Measurements from ENCODE around the gene CIBAR2.
"Not testable (repeated sequence)": the region's sequence is repeated elsewhere in the genome, so short reads cannot be mapped to it uniquely, and the experiment has no call there.

The CIBAR2 gene

DNA sequence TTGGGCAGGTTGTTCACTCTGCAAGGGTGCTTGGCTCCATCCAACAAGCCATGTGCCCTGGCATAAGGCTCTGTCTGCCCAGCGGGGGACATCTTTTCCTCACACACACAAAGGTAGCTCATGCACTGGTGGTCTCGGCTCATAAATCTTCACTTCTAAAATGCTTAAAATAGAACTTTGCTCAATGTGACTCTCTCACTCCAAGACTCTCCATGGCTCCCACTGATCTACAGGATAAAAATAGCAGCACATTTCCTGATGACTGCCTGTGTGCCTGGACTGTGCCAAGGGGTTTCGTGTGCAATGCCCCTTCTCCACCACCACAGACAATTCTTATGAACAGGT, 15.1 kb upstream of the CIBAR2 start:
- no peak for ATAC-seq

DNA sequence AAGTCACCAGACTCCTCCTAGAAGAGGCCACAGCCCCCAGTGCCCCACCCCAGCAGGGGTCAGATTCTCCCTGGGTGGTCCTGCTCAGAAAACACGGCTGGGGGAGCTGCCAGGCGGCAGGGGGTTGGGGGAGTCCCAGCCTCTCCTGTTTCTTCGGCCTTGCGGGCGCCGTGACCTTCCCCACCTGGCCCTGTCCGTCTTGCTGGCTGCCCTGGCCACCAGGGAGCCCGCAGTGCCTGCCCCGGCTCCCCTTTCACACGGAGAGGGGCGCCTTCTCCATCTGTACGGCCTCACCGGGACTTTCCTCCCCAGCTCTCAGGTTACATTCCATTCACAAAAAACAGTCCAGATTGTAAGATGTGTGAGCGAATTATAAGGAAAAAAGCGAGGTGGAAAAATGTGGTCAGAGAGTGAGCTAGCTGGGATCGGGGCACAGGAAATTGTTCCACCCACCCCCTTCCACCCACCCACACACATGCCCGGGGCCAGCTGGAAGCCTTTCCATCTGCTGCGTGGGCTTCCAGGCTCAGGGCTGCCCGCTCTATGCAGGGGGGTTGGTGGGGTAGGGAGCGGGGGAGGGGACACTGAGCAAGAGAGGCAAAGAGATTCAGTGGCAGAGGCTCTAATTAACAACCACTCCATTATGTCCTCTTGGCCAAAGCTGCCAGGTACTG, 14.6 kb upstream of the CIBAR2 start:
- no peak for ATAC-seq

DNA sequence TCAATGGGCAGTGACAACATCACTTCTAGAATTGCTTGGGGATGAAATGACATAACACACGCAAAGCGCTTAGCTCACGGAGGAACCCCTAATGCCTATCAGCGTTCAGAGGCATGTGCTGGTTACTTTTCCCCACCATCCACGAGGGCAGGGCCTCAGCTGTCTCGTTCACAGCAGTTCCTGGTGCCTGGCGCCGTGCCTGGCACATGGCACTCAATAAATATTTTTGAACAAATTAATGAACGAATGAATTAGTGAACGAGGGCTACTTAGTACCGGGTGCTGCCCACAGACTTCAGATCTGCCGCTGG, 14.1 kb upstream of the CIBAR2 start:
- no peak for ATAC-seq

DNA sequence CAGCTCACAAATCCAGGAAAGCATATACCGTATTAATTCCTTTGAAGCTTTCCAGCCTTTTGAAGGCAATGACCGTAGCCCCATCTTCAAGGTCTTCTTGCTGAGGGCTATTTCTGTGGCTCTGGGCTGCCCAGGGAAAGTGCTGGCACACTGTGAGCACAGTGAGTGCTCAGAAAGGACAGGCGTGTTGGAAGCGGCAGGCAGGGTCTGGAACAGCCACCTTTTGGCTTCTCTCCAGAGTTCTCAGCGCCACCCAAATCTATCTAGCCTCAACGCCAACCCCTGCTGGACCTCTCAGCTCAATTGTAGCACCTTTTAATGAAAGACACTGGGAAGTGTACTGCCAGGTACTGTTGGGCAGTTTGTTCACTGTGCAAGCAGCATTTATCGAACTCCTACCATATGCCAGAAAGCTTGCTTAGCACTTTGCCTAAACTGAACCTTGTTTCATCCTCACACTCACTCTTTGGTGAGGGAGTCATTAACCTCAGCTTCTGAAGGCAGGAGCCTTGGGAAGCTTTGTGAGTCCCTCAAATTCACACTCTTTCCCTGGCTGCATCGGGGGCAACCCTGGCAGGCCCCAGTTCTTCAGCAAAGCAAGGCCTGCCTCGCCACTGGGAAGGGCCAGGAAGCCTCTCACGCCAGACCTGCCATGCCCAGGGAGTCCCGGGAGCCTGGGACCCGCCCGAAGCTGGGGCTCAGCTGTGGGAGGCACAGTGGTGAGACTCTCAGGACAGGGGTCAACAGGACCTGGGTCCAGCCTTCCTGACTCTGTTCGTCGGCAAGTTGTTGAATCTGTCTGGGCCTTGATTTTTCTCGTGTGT, 13.5 kb upstream of the CIBAR2 start:
- ATAC-seq = no peak

DNA sequence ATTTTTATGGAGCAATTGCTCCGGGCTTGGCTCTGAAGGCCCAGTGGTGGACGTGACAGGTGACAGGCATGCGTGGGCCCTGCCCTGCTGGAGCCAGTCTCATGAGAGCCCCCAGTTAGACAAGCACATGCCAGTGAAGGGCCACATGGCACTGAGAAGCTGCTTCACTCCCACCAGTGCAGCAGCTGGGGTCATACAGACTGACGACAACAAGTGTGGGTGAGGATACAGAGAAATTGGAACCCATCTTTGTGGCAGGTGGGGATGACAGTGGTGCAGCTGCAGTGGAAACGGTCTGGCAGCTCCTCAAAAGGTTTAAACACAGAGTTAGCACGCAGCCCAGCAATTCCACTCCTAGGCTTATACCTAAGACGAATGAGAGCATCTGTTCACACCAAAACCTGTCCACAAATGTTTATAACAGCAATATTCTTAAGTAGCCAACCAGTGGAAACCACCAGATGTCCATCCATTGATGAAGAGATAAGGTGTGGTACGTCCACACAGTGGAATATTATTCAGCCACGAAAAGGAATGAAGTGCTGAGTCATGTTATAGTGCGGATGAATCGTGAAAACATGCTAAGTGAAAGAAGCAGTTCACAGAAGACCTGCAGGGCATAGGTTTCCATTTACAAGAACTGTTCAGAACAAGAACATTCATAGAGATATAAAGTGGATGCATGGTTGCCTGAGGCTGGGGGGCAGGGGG, 12.5 kb upstream of the CIBAR2 start:
- ATAC-seq = no peak

DNA sequence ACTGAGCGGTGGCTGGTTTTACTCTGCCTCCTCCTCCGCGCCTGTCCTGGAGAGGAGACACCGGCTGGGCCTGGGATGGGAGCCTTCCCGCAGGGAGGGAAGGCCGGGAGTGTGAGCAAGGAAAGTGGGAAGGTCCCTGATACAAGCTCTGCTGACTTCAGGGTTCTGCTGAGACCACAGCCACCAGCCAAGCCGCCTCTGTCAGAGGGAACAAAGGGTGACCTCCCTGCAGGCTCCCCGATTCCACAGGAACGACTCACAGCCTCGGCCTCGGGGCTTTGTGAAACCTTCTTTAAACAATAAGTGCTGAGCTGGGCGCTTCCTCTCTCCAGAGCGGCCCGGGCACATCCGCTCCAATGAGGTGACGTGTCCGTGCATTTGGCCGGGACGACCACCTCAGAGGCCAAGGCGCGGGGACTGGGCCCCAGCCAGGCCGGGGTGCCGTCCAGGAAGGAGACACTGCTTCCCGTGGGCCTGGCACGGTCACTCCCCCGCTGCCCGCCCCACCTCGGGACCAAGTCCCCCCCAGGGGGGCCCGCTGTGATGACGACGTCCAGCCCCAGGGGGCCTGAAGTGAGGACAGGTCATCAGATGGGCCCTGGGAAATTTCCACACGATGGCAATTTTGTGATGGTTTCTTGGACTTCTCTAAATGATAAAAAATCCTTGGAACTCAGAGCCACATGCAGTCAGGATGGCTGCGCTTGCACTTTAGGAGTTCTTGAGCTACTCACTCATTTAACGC, 11.8 kb upstream of the CIBAR2 start:
- no peak for ATAC-seq

DNA sequence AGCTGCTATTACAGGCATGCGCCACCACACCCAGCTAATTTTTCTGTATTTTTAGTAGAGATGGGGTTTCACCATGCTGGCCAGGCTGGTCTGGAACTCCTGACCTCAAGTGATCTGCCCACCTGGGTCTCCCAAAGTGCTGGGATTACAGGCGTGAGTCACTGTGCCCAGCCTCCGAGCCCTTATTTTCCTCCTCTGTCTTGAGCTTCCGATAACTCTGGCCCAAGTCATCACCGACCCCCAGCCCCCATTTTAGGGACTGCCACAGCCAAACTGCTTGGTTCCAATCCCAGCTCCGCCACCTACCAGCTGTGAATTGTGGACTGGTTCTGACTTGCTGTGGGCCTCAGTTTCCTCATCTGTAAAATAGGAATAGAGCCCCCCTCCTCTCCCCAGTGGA, 11.2 kb upstream of the CIBAR2 start:
- ATAC-seq = not testable (repeated sequence)

DNA sequence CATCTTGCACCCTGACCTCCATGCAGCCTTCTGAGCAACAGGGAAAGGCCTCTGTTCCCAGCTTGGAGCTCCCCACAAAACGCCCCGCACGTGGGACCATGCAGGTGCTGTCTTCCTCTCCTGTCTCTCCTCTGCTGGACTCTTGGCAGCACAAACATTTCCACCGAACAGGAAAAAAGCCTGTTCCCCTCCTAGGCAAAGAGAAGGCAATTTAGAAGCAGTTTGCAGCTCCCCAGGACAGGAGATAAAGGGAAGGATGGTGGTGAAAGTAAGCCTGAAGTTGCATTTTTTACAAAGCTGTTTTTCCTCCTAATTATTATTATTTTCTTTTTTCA, 7.7 kb upstream of the CIBAR2 start:
- no peak for ATAC-seq

DNA sequence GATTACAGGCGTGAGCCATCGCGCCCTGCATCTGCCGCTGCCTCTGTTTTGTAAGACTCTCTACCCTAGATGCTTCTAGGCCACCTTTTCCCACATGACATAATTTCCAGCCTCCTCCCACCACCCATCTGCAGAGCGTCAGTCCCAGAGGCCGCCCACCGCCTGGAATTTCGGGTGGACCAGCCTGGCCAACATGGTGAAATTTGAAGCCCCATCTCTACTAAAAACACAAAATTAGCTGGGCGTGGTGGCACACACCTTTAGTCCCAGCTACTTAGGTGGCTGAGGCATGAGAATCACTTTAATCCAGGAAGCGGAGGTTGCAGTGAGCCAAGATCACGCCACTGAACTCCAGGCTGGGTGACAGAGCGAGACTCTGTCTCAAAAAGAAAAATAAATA, 5.1 kb upstream of the CIBAR2 start:
- ATAC-seq = no peak

DNA sequence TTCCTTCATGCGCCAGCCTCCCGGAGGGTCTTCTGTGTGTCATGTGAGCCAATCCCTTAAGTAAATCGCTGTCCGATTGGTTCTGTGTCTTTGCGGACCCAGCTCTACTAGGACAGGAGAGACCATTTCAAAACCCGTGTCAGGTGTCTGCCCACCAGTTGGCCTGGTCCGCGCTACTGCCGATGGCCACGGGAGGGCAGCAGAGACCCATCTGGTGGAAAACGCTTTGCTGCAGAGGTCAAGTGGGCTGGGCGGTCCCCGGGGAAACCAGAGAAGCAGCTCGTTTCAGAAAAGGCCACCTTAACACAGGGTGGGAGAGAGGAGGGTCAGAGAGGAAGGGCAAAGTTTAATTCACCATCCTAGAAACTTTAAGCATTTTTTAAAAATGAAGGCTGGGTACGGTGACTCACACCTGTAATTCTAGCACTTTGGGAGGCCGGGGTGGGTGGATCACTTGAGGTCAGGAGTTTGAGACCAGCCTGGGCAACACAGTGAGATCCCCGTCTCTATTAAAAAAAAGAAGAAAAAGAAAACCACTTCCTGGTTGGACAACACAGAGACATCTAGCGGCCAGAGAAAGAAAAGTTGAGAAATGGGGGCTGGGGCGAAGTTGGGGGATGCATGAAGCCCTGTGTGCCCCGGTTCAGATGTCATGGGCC, 2.8 kb upstream of the CIBAR2 start:
- ATAC-seq = peak; percentile 82 to 85

DNA sequence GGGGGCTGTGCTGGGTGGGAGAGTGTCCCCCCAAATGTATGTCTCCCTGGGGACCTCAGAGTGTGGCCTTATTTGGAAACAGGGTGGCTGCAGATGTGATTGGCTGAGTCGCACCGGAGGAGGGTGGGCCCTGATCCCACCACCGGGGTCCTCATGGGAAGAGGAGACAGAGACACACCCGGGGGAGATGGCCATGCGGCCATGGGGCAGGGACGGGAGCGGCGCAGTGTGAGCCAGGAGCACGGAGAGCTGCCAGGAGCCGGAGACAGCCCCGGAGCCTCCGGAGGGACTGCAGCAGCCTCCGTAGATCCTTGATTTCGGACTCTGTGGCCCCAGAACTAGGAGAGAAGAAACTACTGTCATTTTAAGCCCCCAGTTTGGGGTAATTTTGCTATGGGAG, 1.6 kb upstream of the CIBAR2 start:
- no peak for ATAC-seq

DNA sequence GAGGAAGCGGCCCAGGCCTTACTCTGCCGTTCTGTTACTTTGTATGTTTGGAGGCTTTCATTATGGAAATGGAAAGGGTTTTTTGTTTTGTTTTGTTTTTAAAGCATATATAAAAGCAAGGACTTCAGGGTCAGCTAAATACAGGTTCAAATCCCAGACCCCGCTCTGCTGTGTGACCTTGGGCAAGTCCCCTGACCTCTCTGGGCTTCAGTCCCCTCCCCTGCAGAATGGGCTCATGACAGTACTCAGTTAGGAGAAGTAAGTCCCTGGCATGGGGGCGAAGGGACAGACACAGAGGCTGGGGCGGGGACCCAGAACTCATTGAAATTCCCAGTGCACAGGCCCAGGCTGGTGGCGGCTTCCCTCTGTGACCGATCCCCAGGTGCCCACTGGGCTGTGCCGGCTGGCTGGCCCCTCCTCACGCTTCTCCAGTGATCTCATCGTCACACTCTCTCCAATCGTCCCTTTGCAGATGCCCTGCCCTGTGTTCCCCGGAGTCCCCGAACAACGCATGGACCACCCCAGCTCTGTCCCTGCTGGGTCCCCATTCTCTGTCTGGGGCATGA, 979 bp upstream of the CIBAR2 start:
- no peak for ATAC-seq

DNA sequence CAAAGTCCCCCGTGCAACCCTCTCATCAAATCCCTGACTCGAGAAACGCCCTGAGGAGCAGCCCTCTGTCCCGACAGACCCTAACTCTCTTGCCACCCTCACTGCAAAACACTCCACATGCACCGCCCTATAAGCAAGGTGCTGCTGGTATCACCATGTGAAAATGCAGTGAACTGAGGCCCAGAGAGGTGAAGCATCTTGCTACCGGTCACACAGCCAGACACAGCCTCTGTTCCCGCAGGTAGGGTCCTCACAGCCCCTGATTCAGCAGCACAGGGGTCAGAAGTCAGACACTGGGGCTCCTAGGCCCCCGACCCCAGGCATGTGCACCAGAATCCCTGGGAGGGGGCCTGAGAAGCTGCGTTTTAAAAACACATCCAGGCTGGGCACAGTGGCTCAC, 1.1 kb downstream of the CIBAR2 start:
- ATAC-seq = no peak

DNA sequence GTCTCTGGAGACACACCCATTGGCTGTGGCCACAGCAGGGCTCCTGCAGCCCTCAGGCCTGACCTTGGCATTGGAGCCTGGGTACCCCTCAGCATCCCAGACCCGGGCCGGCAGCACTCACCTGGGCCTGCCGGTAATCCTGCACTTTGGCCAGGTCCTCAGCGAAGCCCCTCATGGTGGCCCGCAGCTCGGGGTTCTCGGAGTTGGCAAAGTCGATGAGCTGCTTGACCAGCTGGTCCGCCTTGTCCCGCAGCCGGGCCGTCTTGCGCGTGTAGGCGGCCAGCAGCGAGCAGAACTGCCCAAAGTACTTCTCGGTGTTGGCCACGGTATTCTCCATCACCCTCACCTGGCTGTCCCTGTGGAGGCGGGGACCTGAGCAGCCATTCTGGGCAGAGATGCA, 2.2 kb downstream of the CIBAR2 start:
- no peak for ATAC-seq

DNA sequence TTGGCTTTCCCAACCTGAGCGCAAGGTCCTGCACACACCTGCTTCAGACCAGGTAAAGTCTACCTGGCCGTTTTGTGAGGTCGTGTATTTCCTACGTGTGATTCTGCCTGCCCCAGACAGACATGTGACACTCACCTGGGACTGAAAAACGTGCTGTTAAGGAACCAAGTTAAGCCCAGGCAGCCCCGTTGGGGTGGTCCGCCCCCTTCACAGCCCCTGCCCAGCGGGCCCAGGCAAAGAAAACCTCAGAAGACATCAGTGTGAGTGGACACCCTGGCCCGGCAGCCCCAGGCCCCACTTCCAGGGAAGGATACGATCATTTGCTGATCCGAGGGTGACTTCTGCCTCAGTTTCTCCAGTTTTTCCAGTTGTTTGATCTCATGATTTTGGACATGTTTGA, 4.7 kb downstream of the CIBAR2 start:
- no peak for ATAC-seq

DNA sequence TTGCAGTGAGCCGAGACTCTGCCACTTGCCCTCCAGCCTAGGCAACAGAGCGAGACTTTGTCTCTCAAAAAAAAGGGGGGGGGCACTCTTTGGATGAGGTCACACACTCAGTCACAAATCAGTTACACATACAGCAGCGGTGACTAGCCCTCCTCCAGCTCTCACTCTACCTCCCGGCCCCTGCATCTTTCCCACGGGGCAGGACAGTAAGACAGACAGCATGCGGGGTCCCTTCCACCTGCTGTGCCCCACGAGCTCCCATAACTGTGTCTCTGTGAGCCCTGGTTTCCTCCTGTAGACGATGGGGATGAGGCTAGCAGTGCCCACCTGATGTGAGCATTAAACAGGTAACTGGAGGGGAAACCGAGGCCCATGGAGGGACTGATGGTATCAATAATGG, 5.2 kb downstream of the CIBAR2 start:
- ATAC-seq = no peak

DNA sequence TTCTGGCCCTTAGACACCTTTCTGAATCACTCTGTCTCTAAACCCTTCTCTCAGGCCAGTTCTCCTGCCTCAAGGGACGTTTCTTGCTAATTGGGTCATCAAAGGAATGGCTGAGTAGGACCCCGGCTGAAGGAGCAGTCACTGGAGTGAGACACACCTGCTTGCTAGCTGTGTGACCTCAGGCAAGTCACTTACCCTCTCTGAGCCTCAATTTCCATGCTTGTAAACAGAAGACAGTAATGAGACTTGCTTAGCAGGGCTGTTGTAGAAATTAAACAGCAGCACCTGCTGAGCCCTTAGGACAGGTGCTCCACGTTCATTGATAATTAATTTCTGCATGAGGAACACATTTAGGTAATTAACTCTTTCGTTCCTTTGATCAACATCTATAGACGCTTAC, 6.8 kb downstream of the CIBAR2 start:
- ATAC-seq = no peak

DNA sequence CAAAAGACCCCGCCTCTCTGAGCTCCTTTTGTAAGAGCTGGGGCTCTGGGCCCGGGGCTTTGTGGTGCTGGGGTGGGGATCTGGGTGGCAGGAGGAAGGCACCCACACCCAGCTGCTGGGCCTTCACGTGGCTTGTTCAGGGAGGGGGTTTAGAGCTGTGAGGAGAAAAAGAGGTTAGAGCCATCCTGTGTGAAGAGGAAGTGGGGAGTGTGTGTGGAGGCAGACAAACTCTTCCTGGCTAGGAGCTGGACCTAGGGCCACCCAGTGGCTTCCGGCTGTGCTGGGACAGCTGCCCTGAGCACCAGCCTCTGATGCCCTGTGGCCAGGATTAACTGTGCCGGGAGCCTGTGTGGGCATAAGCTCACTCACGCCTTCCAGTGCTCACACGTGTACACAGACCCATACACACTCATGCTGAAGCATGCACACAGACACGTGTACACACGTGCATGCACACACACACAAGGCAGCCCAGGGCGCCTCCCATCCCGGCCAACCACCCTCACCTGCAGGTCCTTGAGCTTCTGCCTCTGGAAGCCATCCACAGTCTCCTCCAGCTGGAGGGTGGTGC, 7.4 kb downstream of the CIBAR2 start:
- ATAC-seq = peak; percentile 25 to 38

DNA sequence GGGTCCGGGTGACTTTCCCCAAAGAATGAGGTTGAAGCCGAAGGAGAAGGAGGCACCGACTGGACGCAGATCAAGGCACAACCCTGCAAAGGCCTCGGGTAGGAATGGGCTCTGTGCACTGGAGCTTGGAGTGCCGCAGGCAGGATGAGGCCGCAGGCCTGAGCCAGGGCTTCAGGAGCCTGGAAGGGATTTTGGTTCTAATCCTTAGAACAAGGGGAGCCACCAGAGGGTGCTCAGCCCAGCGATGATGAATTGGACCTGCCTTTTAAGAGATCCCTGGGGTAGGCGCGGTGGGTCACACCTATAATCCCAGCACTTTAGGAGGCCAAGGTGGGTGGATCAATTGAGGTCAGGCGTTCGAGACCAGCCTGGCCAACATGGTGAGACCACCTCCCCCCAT, 8.1 kb downstream of the CIBAR2 start:
- ATAC-seq = no peak

DNA sequence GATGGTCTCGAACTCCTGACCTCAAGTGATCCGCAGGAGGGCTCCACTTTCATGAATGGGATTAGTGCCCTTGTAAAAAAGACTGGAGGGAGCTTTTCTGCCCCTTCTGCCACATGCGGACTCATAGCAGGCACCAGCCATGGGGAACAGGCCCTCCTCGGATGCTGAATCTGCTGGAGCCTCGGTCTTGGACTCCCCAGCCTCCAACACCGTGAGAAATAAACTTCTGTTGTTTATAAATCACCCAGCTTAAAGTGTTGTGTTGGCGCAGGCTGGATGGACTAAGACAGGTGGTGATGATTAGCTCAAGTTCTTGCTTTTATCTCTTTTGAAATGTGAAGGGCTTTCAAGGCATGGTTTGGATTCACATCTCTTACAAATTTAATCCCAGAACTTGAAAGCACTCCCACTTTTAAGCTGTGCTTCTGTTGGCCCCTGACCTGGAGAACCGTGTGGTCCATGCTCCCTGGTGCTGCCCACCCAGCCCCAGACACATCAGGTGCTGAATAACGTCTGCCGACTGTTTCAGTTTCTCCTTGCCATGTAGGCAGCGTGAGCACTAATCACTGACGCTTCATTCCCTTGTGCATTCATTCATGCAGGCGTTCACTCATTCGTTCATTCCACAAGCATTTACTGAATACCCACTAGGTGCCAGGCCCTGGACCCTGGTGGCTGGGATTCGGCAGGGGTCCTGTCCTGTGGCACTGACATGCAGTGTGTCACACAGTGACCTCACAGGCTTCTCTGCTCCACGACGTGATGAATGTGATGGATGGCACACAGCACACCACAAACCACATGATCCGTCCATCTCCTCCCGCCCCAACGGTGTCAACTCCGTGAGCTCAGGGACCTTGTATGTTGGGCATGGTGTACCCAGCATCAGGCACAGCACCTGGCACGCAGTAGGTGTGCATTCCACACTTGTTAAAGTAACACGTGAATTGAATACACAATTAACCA, 8.9 kb downstream of the CIBAR2 start:
- ATAC-seq = no peak

DNA sequence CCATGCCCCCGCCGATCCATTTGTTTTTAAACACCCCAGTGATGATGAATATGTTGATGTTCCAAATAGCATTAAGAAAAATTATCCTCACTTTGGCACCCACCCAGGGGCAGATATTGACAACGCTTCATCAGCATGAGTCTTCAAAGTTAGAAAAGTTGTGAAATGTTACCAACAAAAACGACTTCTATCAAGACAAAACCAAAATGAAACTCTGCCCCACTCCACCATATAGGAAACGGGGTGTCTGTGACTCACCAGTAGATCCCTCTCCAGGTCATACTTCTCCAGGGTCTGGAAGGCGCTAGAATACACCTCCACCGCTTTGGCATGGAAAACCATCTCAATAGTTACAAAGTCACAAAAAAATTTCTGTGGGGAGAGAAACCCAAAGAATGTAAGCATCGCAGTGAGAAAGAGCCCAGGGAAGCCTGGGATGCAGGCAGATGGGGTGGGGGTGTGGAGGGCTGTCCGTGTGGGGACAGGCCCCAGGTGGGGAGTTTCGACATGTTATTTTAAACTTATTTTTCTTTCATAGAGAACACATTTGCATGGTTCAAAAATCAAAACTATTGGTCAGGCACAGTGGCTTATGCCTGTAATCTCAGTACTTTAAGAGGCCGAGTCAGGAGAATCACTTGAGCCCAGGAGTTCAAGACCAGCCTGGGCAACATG, 10.2 kb downstream of the CIBAR2 start:
- ATAC-seq = no peak
